Measurements from ENCODE around the gene SUSD3. TPM values are rescaled to one million over a fixed set of nuclear protein-coding genes. Genes with fewer than 3 reads are reported as not detected.

The SUSD3 gene
- total RNA-seq, 1 experiment from 2014 or later = 11.9 TPM

GRCh38 chr9:93060746-93061259 is 2.3 kb downstream of the SUSD3 start:
- DNase-seq (ENCODE audit: low spot score) (no peak), ATAC-seq (no peak)
- POLR2A ChIA-PET = no interaction called here
- H3K4me3 Mint-ChIP-seq = no peak overlapping the region
- CTCF ChIA-PET = interaction anchor here (1.0 to 2.4 kb wide), 2 partner anchors 57 to 91 kb away, joined by 3 to 9 read pairs; no protein-coding TSS in a partner anchor
- H3K36me3 Mint-ChIP-seq = no peaks in the 10 kb centered on the region
- H3K4me1 Mint-ChIP-seq = peaks cover 47% of the 10 kb centered on the region
- peaks cover 12% of the 10 kb centered on the region for H3K27me3 Mint-ChIP-seq (ENCODE audit: low read depth)
- TF ChIP-seq RORB (CRISPR knock-in tag; IDR thresholded peaks at IDR 0.05) (no peak), GTF2I (CRISPR knock-in tag; conservative IDR thresholded peaks at IDR 0.05) (no peak), E2F5 (CRISPR knock-in tag; IDR thresholded peaks at IDR 0.05) (no peak), SMAD4 (CRISPR knock-in tag; IDR thresholded peaks at IDR 0.05) (no peak), FOXJ3 (CRISPR knock-in tag; IDR thresholded peaks at IDR 0.05; ENCODE audit: borderline replicate concordance) (no peak), TCF7 (CRISPR knock-in tag; IDR thresholded peaks at IDR 0.05; ENCODE audit: low read depth) (no peak), NFATC4 (CRISPR knock-in tag; IDR thresholded peaks at IDR 0.05) (no peak), HMGXB4 (CRISPR knock-in tag; IDR thresholded peaks at IDR 0.05) (no peak), ELF4 (CRISPR knock-in tag; IDR thresholded peaks at IDR 0.05; ENCODE audit: low read depth) (no peak), ZNF317 (CRISPR knock-in tag; IDR thresholded peaks at IDR 0.05; ENCODE audit: borderline replicate concordance, low read depth) (no peak)
- TF ChIP-seq, protein P1, sequence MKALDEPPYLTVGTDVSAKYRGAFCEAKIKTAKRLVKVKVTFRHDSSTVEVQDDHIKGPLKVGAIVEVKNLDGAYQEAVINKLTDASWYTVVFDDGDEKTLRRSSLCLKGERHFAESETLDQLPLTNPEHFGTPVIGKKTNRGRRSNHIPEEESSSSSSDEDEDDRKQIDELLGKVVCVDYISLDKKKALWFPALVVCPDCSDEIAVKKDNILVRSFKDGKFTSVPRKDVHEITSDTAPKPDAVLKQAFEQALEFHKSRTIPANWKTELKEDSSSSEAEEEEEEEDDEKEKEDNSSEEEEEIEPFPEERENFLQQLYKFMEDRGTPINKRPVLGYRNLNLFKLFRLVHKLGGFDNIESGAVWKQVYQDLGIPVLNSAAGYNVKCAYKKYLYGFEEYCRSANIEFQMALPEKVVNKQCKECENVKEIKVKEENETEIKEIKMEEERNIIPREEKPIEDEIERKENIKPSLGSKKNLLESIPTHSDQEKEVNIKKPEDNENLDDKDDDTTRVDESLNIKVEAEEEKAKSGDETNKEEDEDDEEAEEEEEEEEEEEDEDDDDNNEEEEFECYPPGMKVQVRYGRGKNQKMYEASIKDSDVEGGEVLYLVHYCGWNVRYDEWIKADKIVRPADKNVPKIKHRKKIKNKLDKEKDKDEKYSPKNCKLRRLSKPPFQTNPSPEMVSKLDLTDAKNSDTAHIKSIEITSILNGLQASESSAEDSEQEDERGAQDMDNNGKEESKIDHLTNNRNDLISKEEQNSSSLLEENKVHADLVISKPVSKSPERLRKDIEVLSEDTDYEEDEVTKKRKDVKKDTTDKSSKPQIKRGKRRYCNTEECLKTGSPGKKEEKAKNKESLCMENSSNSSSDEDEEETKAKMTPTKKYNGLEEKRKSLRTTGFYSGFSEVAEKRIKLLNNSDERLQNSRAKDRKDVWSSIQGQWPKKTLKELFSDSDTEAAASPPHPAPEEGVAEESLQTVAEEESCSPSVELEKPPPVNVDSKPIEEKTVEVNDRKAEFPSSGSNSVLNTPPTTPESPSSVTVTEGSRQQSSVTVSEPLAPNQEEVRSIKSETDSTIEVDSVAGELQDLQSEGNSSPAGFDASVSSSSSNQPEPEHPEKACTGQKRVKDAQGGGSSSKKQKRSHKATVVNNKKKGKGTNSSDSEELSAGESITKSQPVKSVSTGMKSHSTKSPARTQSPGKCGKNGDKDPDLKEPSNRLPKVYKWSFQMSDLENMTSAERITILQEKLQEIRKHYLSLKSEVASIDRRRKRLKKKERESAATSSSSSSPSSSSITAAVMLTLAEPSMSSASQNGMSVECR (CRISPR knock-in tag; IDR thresholded peaks at IDR 0.05; ENCODE audit: borderline replicate concordance) = no peak
- TF ChIP-seq, protein P2, sequence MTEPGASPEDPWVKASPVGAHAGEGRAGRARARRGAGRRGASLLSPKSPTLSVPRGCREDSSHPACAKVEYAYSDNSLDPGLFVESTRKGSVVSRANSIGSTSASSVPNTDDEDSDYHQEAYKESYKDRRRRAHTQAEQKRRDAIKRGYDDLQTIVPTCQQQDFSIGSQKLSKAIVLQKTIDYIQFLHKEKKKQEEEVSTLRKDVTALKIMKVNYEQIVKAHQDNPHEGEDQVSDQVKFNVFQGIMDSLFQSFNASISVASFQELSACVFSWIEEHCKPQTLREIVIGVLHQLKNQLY (CRISPR knock-in tag; IDR thresholded peaks at IDR 0.05) = no peak
- H3K27ac Mint-ChIP-seq = no peak overlapping the region
- H3K9me3 Mint-ChIP-seq = no peaks in the 10 kb centered on the region

DNA sequence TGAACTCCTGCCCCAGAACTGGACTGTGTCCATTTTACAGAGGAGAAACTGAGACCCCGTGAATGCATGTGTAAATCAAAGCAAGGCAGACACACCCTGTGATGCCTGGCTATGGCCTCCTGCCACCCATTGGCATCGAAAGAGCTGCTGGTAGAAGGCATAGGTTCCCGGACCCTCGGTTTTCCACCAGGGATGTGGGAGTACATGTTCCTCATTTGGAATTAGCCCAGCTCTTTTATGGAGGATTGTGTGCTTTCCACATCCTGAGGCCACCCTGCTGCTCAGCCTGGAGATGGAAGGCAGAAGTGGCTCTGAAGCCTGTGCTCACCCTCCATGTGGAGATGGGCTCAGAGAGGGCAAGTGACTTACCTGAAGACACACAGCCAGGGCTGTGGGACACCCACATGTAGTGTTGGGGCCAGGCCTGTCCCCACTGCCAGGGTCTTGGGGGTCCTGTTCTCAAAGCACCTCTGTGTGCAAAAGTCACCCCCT is 2.8 kb downstream of the SUSD3 start:
- Mint-ChIP-seq H3K36me3 (no peaks in the 10 kb centered on the region), H3K4me3 (no peak overlapping the region), H3K27ac (no peak overlapping the region), H3K27me3 (ENCODE audit: low read depth) (peaks cover 10% of the 10 kb centered on the region), H3K9me3 (no peaks in the 10 kb centered on the region), H3K4me1 (peaks cover 47% of the 10 kb centered on the region)
- CTCF ChIA-PET = interaction anchor here (1.0 kb wide), 1 partner anchor 90 kb away, joined by 3 read pairs; no protein-coding TSS in a partner anchor
- ATAC-seq (no peak), DNase-seq (ENCODE audit: low spot score) (no peak)
- POLR2A ChIA-PET = no interaction called here
- no peak for TF ChIP-seq USF2 (CRISPR knock-in tag; IDR thresholded peaks at IDR 0.05)
